Vagina (tissue), 2 donors: ENCODE data around the gene SEMA4A.

Source experiments
- POLR2A ChIP-seq, 2 donors: fragments of 450-650 bp; IDR thresholded peaks; one replicate each; pipeline ENCODE4 v1.6.1; 2017; ENCODE audit warnings: antibody characterized with exemption in 2 of 2, mild to moderate bottlenecking in 2 of 2, moderate library complexity in 2 of 2
- POLR2AphosphoS5 ChIP-seq, 2 donors: sonication (generic); formaldehyde crosslinking; IDR thresholded peaks; one replicate each; pipeline ENCODE4 v1.9.0; 2017; ENCODE audit warnings: antibody characterized with exemption in 2 of 2, mild to moderate bottlenecking in 2 of 2, low read depth in 1 of 2; ENCODE audit not compliant: insufficient read depth in 1 of 2

GRCh38 chr1:156115514-156116374, 37.6 kb upstream of the SEMA4A start:
- TF ChIP-seq POLR2A (IDR thresholded peaks at IDR 0.05), result peak in 1 of 2 donors; percentile 3
- TF ChIP-seq POLR2AphosphoS5 (IDR thresholded peaks at IDR 0.05; ENCODE audit: insufficient read depth in 1 of 2, low read depth in 1 of 2), result peak in 1 of 2 donors; percentile 78
